ENCODE results near the gene IPO13. TPM values are rescaled to one million over a fixed set of nuclear protein-coding genes. Genes with fewer than 3 reads are reported as not detected.

IPO13 gene
- total and polyA plus RNA-seq, 4 donors, result 8.6 to 15.1 (median 10.5) TPM

DNA sequence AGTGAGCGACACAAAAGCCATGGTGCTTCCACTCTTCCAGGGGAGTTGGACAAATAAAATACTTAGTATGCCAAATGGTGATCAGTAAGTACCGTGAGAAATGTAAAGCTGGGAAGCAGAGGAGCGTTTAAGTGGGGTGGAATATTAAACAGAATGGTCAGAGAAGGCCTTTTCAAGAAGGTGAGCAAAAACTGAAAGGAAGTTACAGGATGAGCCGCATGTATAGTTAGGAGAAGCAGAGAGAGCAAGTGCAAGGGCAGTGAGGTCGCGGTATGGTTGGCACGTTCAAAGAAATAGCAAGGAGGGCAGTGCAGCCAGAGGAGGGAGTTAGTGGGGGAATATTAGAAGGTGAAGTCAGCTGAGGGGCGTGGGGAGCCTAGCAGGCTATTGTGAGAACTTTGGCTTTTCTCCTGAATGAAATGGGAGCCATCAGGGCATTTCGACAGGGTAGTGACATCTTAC is 27.3 kb downstream of the IPO13 start:
- no peak for DNase-seq (ENCODE audit: low spot score)
- TF ChIP-seq FOXA2 (IDR thresholded peaks at IDR 0.05) (no peak), RAD21 (IDR thresholded peaks at IDR 0.05) (no peak), GABPA (IDR thresholded peaks at IDR 0.05 in 1 of 2, conservative IDR thresholded peaks at IDR 0.05 in 1 of 2) (no peak), NR2F2 (IDR thresholded peaks at IDR 0.05) (no peak)
- TF ChIP-seq, protein P1, sequence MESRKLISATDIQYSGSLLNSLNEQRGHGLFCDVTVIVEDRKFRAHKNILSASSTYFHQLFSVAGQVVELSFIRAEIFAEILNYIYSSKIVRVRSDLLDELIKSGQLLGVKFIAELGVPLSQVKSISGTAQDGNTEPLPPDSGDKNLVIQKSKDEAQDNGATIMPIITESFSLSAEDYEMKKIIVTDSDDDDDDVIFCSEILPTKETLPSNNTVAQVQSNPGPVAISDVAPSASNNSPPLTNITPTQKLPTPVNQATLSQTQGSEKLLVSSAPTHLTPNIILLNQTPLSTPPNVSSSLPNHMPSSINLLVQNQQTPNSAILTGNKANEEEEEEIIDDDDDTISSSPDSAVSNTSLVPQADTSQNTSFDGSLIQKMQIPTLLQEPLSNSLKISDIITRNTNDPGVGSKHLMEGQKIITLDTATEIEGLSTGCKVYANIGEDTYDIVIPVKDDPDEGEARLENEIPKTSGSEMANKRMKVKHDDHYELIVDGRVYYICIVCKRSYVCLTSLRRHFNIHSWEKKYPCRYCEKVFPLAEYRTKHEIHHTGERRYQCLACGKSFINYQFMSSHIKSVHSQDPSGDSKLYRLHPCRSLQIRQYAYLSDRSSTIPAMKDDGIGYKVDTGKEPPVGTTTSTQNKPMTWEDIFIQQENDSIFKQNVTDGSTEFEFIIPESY (IDR thresholded peaks at IDR 0.05), result no peak
- TF ChIP-seq, protein P2, sequence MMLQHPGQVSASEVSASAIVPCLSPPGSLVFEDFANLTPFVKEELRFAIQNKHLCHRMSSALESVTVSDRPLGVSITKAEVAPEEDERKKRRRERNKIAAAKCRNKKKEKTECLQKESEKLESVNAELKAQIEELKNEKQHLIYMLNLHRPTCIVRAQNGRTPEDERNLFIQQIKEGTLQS (IDR thresholded peaks at IDR 0.05), result no peak
- TF ChIP-seq, protein P3, sequence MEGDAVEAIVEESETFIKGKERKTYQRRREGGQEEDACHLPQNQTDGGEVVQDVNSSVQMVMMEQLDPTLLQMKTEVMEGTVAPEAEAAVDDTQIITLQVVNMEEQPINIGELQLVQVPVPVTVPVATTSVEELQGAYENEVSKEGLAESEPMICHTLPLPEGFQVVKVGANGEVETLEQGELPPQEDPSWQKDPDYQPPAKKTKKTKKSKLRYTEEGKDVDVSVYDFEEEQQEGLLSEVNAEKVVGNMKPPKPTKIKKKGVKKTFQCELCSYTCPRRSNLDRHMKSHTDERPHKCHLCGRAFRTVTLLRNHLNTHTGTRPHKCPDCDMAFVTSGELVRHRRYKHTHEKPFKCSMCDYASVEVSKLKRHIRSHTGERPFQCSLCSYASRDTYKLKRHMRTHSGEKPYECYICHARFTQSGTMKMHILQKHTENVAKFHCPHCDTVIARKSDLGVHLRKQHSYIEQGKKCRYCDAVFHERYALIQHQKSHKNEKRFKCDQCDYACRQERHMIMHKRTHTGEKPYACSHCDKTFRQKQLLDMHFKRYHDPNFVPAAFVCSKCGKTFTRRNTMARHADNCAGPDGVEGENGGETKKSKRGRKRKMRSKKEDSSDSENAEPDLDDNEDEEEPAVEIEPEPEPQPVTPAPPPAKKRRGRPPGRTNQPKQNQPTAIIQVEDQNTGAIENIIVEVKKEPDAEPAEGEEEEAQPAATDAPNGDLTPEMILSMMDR (IDR thresholded peaks at IDR 0.05; ENCODE audit: low read depth, low read length, missing input control), result no peak
- no peaks in the 10 kb centered on the region for H3K27me3 ChIP-seq (ENCODE audit: control insufficient read depth in 4 of 4, insufficient read depth in 4 of 4, low read length in 3 of 4)
- H3K4me1 ChIP-seq (ENCODE audit: control insufficient read depth in 4 of 4, insufficient read depth in 4 of 4, low read length in 3 of 4), result peaks cover 8 to 63% (median 52%) of the 10 kb centered on the region in 4 donors
- H3K9ac ChIP-seq (ENCODE audit: low read depth in 1 of 2, low read length in 2 of 2), result peak overlapping the region in 1 of 2 donors; percentile 45
- 43% methylated on average over 9 of the region's 9 CpGs for WGBS
- H3K27ac ChIP-seq (ENCODE audit: low read depth in 1 of 2, low read length in 2 of 2), result peak overlapping the region; percentile 93 to 96
- peak overlapping the region; percentile 87 to 93 (median 88) for H3K4me3 ChIP-seq (ENCODE audit: low read depth in 1 of 3, low read length in 3 of 3)
- H3K9me3 ChIP-seq (ENCODE audit: control insufficient read depth in 4 of 4, low read length in 3 of 4), result no peaks in the 10 kb centered on the region
- H3K36me3 ChIP-seq (ENCODE audit: control insufficient read depth in 4 of 4, insufficient read depth in 3 of 4, low read depth in 1 of 4, low read length in 3 of 4), result peaks cover 5 to 21% (median 12%) of the 10 kb centered on the region in 4 donors

- Histone ChIP-seq H3K4me3 (ENCODE audit: low read depth in 1 of 3, low read length in 3 of 3) (peak within 1 kb of the TSS; percentile 88 to 93 (median 88)), H3K36me3 (ENCODE audit: control insufficient read depth in 4 of 4, insufficient read depth in 3 of 4, low read depth in 1 of 4, low read length in 3 of 4) (peaks cover 5 to 21% (median 12%) of the 10 kb centered on the region in 4 donors), H3K27ac (ENCODE audit: low read depth in 1 of 2, low read length in 2 of 2) (peak within 1 kb of the TSS; percentile 93 to 96), H3K4me1 (ENCODE audit: control insufficient read depth in 4 of 4, insufficient read depth in 4 of 4, low read length in 3 of 4) (peaks cover 8 to 59% (median 51%) of the 10 kb centered on the region in 4 donors), H3K9me3 (ENCODE audit: control insufficient read depth in 4 of 4, low read length in 3 of 4) (no peaks in the 10 kb centered on the region), H3K27me3 (ENCODE audit: control insufficient read depth in 4 of 4, insufficient read depth in 4 of 4, low read length in 3 of 4) (no peaks in the 10 kb centered on the region), H3K9ac (ENCODE audit: low read depth in 1 of 2, low read length in 2 of 2) (peak within 1 kb of the TSS; percentile 69 to 91)
- TF ChIP-seq, protein P3 (IDR thresholded peaks at IDR 0.05; ENCODE audit: low read depth, low read length, missing input control), result no peak
- TF ChIP-seq NR2F2 (IDR thresholded peaks at IDR 0.05), result no peak
- no peak for TF ChIP-seq FOXA2 (IDR thresholded peaks at IDR 0.05)
- peak in 1 of 2 donors; percentile 27 for TF ChIP-seq EGR1 (IDR thresholded peaks at IDR 0.05; ENCODE audit: low read depth in 2 of 2)
- TF ChIP-seq HNF4G (IDR thresholded peaks at IDR 0.05), result no peak
- TF ChIP-seq TAF1 (conservative IDR thresholded peaks at IDR 0.05), result no peak
- TF ChIP-seq, protein P1 (IDR thresholded peaks at IDR 0.05), result no peak
- TF ChIP-seq HNF4A (conservative IDR thresholded peaks at IDR 0.05), result no peak
- TF ChIP-seq, protein P2 (IDR thresholded peaks at IDR 0.05), result no peak
- TF ChIP-seq GABPA (IDR thresholded peaks at IDR 0.05 in 1 of 2, conservative IDR thresholded peaks at IDR 0.05 in 1 of 2), result peak in 1 of 2 donors; percentile 73
- TF ChIP-seq FOXA1 (IDR thresholded peaks at IDR 0.05), result no peak
- TF ChIP-seq, protein P4, sequence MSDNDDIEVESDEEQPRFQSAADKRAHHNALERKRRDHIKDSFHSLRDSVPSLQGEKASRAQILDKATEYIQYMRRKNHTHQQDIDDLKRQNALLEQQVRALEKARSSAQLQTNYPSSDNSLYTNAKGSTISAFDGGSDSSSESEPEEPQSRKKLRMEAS (IDR thresholded peaks at IDR 0.05), result no peak
- TF ChIP-seq SP1 (IDR thresholded peaks at IDR 0.05), result peak; percentile 52
- peak; percentile 82 for TF ChIP-seq YY1 (IDR thresholded peaks at IDR 0.05)
- peak; percentile 96 for DNase-seq (ENCODE audit: low spot score)
- under 1% methylated on average over 93 of the region's 93 CpGs for WGBS
Observed at GRCh38 chr1:43974443-43975248, 27.9 kb downstream of the IPO13 start, which contains the start of gene ATP6V0B. TSS of gene ATP6V0B (plus strand) at chr1:43974960. CDS start at chr1:43975041, 81 bp downstream.

Measured in liver (tissue), 9 donors.